COR-L47 (cell line): ENCODE measurements around the gene FAF2.
"Not testable (repeated sequence)": the region's sequence is repeated elsewhere in the genome, so short reads cannot be mapped to it uniquely, and the experiment has no call there.

Experiments
- DNase-seq: peaks from one replicate; lab custom pipeline; 2025; lab: John Stamatoyannopoulos, UW

FAF2 gene

GRCh38 chr5:176545388-176545736 is 97.2 kb downstream of the FAF2 start:
- no peak for DNase-seq

GRCh38 chr5:176545737-176546509 is 97.7 kb downstream of the FAF2 start:
- no peak for DNase-seq

GRCh38 chr5:176547802-176548201 is 99.6 kb downstream of the FAF2 start:
- DNase-seq = no peak

GRCh38 chr5:176548967-176549444 is 100.8 kb downstream of the FAF2 start, which contains the start of gene CDHR2:
Gene CDHR2 (plus strand): TSS chr5:176549342. CDS start chr5:176565353, 16,011 bp downstream.
- DNase-seq = no peak

GRCh38 chr5:176549871-176550270 is 101.7 kb downstream of the FAF2 start:
- no peak for DNase-seq

GRCh38 chr5:176550275-176550831 is 102.2 kb downstream of the FAF2 start:
- DNase-seq = no peak

- DNase-seq = not testable (repeated sequence)
These were observed 102.8 kb downstream of the FAF2 start for GRCh38 chr5:176550937-176551336.

GRCh38 chr5:176552332-176552869 is 104.2 kb downstream of the FAF2 start:
- DNase-seq = no peak

- peak; percentile 50 for DNase-seq
These were observed 105.3 kb downstream of the FAF2 start for GRCh38 chr5:176553260-176554085.

- no peak for DNase-seq
These were observed 109.7 kb downstream of the FAF2 start for GRCh38 chr5:176557846-176558245.
